SK-N-MC (cell line): ENCODE measurements around the gene NEMF.

ENCODE experiments used
- EZH2 ChIP-seq: fragments of 200-600 bp; sonication (generic); IDR thresholded peaks from one replicate; pipeline ENCODE4 v1.6.1; 2017; ENCODE audit warnings: antibody characterized with exemption
- POLR2AphosphoS5 ChIP-seq: IDR thresholded peaks from 2 replicates; pipeline ENCODE4 v1.6.1; 2012; ENCODE audit warnings: mild to moderate bottlenecking, low read depth, low read length, borderline replicate concordance

DNA sequence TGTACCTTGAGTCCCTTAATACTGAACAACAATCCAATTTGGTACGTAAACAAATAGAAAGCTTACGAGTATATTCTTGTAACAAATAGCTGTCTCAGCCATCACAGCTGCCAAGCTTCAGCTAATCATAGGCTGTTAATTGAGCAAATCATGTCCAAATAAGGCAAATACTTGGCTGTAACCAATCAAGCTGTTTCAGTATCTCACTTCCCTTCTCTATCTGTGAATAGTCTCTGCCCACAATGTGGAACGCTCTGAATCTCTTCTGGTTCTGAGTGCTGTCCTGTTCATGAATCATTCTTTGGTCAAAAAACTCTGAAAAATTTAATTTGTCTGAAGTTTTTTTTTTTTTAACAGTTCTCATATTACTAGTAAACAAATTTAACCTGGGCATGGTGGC is 5.8 kb upstream of the NEMF start:
- no peak for TF ChIP-seq EZH2
- no peak for TF ChIP-seq POLR2AphosphoS5
